Measurements from ENCODE around the gene COG8. TPM values are rescaled to one million over a fixed set of nuclear protein-coding genes. Genes with fewer than 3 reads are reported as not detected.
A peak's percentile ranks its signal among the peaks of the same experiment; 100 is the strongest.
"Not testable (repeated sequence)": the region's sequence is repeated elsewhere in the genome, so short reads cannot be mapped to it uniquely, and the experiment has no call there.

The COG8 gene
- total and polyA plus RNA-seq, 2 experiments from 2014 or later: 54.5 to 95.3 TPM

GRCh38 chr16:69294051-69294450 is 45.3 kb downstream of the COG8 start:
- Histone ChIP-seq H3K36me3 (no peaks in the 10 kb centered on the region), H3K9me3 (ENCODE audit: low read depth) (no peaks in the 10 kb centered on the region), H3K4me1 (ENCODE audit: low read depth) (no peaks in the 10 kb centered on the region), H3K27ac (no peak overlapping the region), H3K4me3 (no peak overlapping the region), H3K27me3 (no peaks in the 10 kb centered on the region)
- no peak for DNase-seq (ENCODE audit: low read depth in 1 of 2, low spot score in 1 of 2)
- no peak for TF ChIP-seq CTCF (IDR thresholded peaks at IDR 0.05; ENCODE audit: low read depth, low read length)

- Histone ChIP-seq H3K9me3 (ENCODE audit: low read depth) (no peaks in the 10 kb centered on the region), H3K4me3 (no peak overlapping the region), H3K36me3 (no peaks in the 10 kb centered on the region), H3K27me3 (no peaks in the 10 kb centered on the region), H3K27ac (no peak overlapping the region), H3K4me1 (ENCODE audit: low read depth) (no peaks in the 10 kb centered on the region)
- TF ChIP-seq CTCF (IDR thresholded peaks at IDR 0.05; ENCODE audit: low read depth, low read length): no peak
- DNase-seq (ENCODE audit: low read depth in 1 of 2, low spot score in 1 of 2): no peak
Measured at GRCh38 chr16:69293401-69293800, 46.0 kb downstream of the COG8 start.

- DNase-seq (ENCODE audit: low read depth in 1 of 2, low spot score in 1 of 2); H3K4me3 ChIP-seq; H3K27ac ChIP-seq; H3K36me3 ChIP-seq; H3K27me3 ChIP-seq; H3K9me3 ChIP-seq (ENCODE audit: low read depth); H3K4me1 ChIP-seq (ENCODE audit: low read depth): not testable (repeated sequence)
Measured at GRCh38 chr16:69291657-69292056, 47.7 kb downstream of the COG8 start.

- Histone ChIP-seq H3K4me1 (ENCODE audit: low read depth) (peaks cover 4% of the 10 kb centered on the region), H3K36me3 (no peaks in the 10 kb centered on the region), H3K4me3 (no peak overlapping the region), H3K27ac (no peak overlapping the region), H3K9me3 (ENCODE audit: low read depth) (no peaks in the 10 kb centered on the region), H3K27me3 (no peaks in the 10 kb centered on the region)
- DNase-seq (ENCODE audit: low read depth in 1 of 2, low spot score in 1 of 2): peak; percentile 78 to 91
- TF ChIP-seq CTCF (IDR thresholded peaks at IDR 0.05; ENCODE audit: low read depth, low read length): peak; percentile 48
Measured at GRCh38 chr16:69286941-69287713, 52.2 kb downstream of the COG8 start.

- no peak overlapping the region for H3K4me3 ChIP-seq
- DNase-seq (ENCODE audit: low read depth in 1 of 2, low spot score in 1 of 2): no peak
- H3K4me1 ChIP-seq (ENCODE audit: low read depth): peaks cover 4% of the 10 kb centered on the region
- no peaks in the 10 kb centered on the region for H3K9me3 ChIP-seq (ENCODE audit: low read depth)
- H3K27ac ChIP-seq: no peak overlapping the region
- no peak for TF ChIP-seq CTCF (IDR thresholded peaks at IDR 0.05; ENCODE audit: low read depth, low read length)
- no peaks in the 10 kb centered on the region for H3K27me3 ChIP-seq
- H3K36me3 ChIP-seq: no peaks in the 10 kb centered on the region
Measured at GRCh38 chr16:69285240-69285639, 54.1 kb downstream of the COG8 start.

- Histone ChIP-seq H3K27me3 (no peaks in the 10 kb centered on the region), H3K27ac (no peak overlapping the region), H3K9me3 (ENCODE audit: low read depth) (no peaks in the 10 kb centered on the region), H3K4me3 (no peak overlapping the region), H3K36me3 (no peaks in the 10 kb centered on the region), H3K4me1 (ENCODE audit: low read depth) (peaks cover 4% of the 10 kb centered on the region)
- no peak for DNase-seq (ENCODE audit: low read depth in 1 of 2, low spot score in 1 of 2)
- no peak for TF ChIP-seq CTCF (IDR thresholded peaks at IDR 0.05; ENCODE audit: low read depth, low read length)
Measured at GRCh38 chr16:69283851-69284250, 55.5 kb downstream of the COG8 start.
